Activated gamma-delta T cell treated with anti-CD3 and anti-CD28 coated beads, Interleukin-2, amount 50 U/mL, for 16 hours (primary cell): ENCODE data around the gene UBE2E2.
"Not testable (repeated sequence)": the region's sequence is repeated elsewhere in the genome, so short reads cannot be mapped to it uniquely, and the experiment has no call there.

Source experiments
- DNase-seq: peaks from one replicate; pipeline ENCODE4 v3.0.0-alpha.2; 2020; ENCODE audit warnings: low read depth

The UBE2E2 gene

GRCh38 chr3:23202921-23203707, at the start of gene UBE2E2:
Gene UBE2E2 (plus strand): TSS chr3:23203327.
- DNase-seq = peak; percentile 13

GRCh38 chr3:23153436-23153835, 49.7 kb upstream of the UBE2E2 start:
- no peak for DNase-seq

- DNase-seq = no peak
These were observed 45.8 kb upstream of the UBE2E2 start for GRCh38 chr3:23157331-23157730.

- no peak for DNase-seq
These were observed 43.2 kb upstream of the UBE2E2 start for GRCh38 chr3:23159929-23160328.

GRCh38 chr3:23161308-23161707, 41.8 kb upstream of the UBE2E2 start:
- DNase-seq = no peak

- no peak for DNase-seq
These were observed 41.1 kb upstream of the UBE2E2 start for GRCh38 chr3:23161896-23162570.

GRCh38 chr3:23162934-23163333, 40.2 kb upstream of the UBE2E2 start:
- DNase-seq = no peak

GRCh38 chr3:23164746-23165145, 38.4 kb upstream of the UBE2E2 start:
- no peak for DNase-seq

- DNase-seq = no peak
These were observed 37.6 kb upstream of the UBE2E2 start for GRCh38 chr3:23165571-23165970.

- DNase-seq = no peak
These were observed 36.9 kb upstream of the UBE2E2 start for GRCh38 chr3:23166276-23166675.

- DNase-seq = no peak
These were observed 36.3 kb upstream of the UBE2E2 start for GRCh38 chr3:23166845-23167244.

GRCh38 chr3:23169551-23169950, 33.6 kb upstream of the UBE2E2 start:
- no peak for DNase-seq

GRCh38 chr3:23170291-23170690, 32.8 kb upstream of the UBE2E2 start:
- DNase-seq = no peak

GRCh38 chr3:23172059-23172458, 31.1 kb upstream of the UBE2E2 start:
- DNase-seq = no peak

GRCh38 chr3:23174426-23175039, 28.6 kb upstream of the UBE2E2 start:
- no peak for DNase-seq

GRCh38 chr3:23175341-23176083, 27.6 kb upstream of the UBE2E2 start:
- no peak for DNase-seq

- DNase-seq = not testable (repeated sequence)
These were observed 26.3 kb upstream of the UBE2E2 start for GRCh38 chr3:23176839-23177238.

GRCh38 chr3:23182996-23183513, 20.1 kb upstream of the UBE2E2 start:
- no peak for DNase-seq

GRCh38 chr3:23183731-23184130, 19.4 kb upstream of the UBE2E2 start:
- DNase-seq = no peak

- no peak for DNase-seq
These were observed 17.3 kb upstream of the UBE2E2 start for GRCh38 chr3:23185861-23186260.

- no peak for DNase-seq
These were observed 13.9 kb upstream of the UBE2E2 start for GRCh38 chr3:23189187-23189586.

GRCh38 chr3:23192816-23193215, 10.3 kb upstream of the UBE2E2 start:
- no peak for DNase-seq
